ENCODE data around the gene INTS14.
"Not testable (repeated sequence)": the region's sequence is repeated elsewhere in the genome, so short reads cannot be mapped to it uniquely, and the experiment has no call there.

Gene INTS14

GRCh38 chr15:65577129-65577996, 33.6 kb downstream of the INTS14 start:
- DNase-seq = no peak

- DNase-seq = no peak
These were observed 34.3 kb downstream of the INTS14 start for GRCh38 chr15:65576664-65577063.

- no peak for DNase-seq
These were observed 39.0 kb downstream of the INTS14 start for GRCh38 chr15:65571971-65572370.

GRCh38 chr15:65569728-65570127, 41.2 kb downstream of the INTS14 start:
- no peak for DNase-seq

- no peak for DNase-seq
These were observed 49.0 kb downstream of the INTS14 start for GRCh38 chr15:65561934-65562333.

GRCh38 chr15:65559941-65560340, 51.0 kb downstream of the INTS14 start:
- no peak for DNase-seq

- no peak for DNase-seq
These were observed 51.8 kb downstream of the INTS14 start for GRCh38 chr15:65558997-65559760.

GRCh38 chr15:65558336-65558735, 52.6 kb downstream of the INTS14 start:
- DNase-seq = no peak

GRCh38 chr15:65556622-65557021, 54.3 kb downstream of the INTS14 start:
- no peak for DNase-seq

- no peak for DNase-seq
These were observed 57.2 kb downstream of the INTS14 start for GRCh38 chr15:65553691-65554090.

GRCh38 chr15:65552851-65553250, 58.1 kb downstream of the INTS14 start:
- not testable (repeated sequence) for DNase-seq

- DNase-seq = no peak
These were observed 59.7 kb downstream of the INTS14 start for GRCh38 chr15:65551183-65551582.

- DNase-seq = no peak
These were observed 60.2 kb downstream of the INTS14 start for GRCh38 chr15:65550681-65551098.

GRCh38 chr15:65549288-65549687, 61.6 kb downstream of the INTS14 start:
- not testable (repeated sequence) for DNase-seq

GRCh38 chr15:65547841-65548240, 63.1 kb downstream of the INTS14 start:
- no peak for DNase-seq

GRCh38 chr15:65541231-65541820, 69.6 kb downstream of the INTS14 start:
- no peak for DNase-seq

- no peak for DNase-seq
These were observed 70.6 kb downstream of the INTS14 start for GRCh38 chr15:65540314-65540713.

GRCh38 chr15:65535192-65535591, 75.7 kb downstream of the INTS14 start:
- no peak for DNase-seq

- DNase-seq = no peak
These were observed 77.7 kb downstream of the INTS14 start for GRCh38 chr15:65533057-65533756.

- DNase-seq = no peak
These were observed 78.2 kb downstream of the INTS14 start for GRCh38 chr15:65532738-65533051.

- peak; percentile 57 for DNase-seq
These were observed 80.4 kb downstream of the INTS14 start, which contains the start of gene HACD3 for GRCh38 chr15:65530318-65531111. HACD3 (plus strand) TSS chr15:65530463; CDS start chr15:65530632, 169 bp downstream.

- DNase-seq = no peak
These were observed 81.1 kb downstream of the INTS14 start for GRCh38 chr15:65529762-65530317.
